Astrocyte (in vitro differentiated cells and primary cell): Measurements from ENCODE around the gene IFI44L. TPM values are rescaled to one million over a fixed set of nuclear protein-coding genes. Genes with fewer than 3 reads are reported as not detected.

Experiments
- DNase-seq: peaks from one replicate; pipeline ENCODE4 v3.0.0-alpha.2; 2010; ENCODE audit warnings: low read depth
- FAIRE-seq: peaks from 2 replicates; lab custom pipeline; 2011; peaks lifted over from hg19 to GRCh38; lab: Jason Lieb, UNC
- H2AFZ ChIP-seq: 2 replicates; pipeline ENCODE4 v1.6.0; 2012; ENCODE audit warnings: low read depth, low read length, inconsistent platforms
- H3K27ac ChIP-seq: 2 replicates; pipeline ENCODE4 v1.5.1; 2011; ENCODE audit warnings: low read depth, low read length, inconsistent platforms
- H3K27me3 ChIP-seq: 2 replicates; pipeline ENCODE4 v1.6.0; 2011; ENCODE audit warnings: low read length, inconsistent platforms; ENCODE audit not compliant: insufficient read depth
- H3K36me3 ChIP-seq: 2 replicates; pipeline ENCODE4 v1.5.1; 2011; ENCODE audit warnings: low read length, inconsistent platforms; ENCODE audit not compliant: insufficient read depth
- H3K4me1 ChIP-seq: 2 replicates; pipeline ENCODE4 v1.5.1; 2011; ENCODE audit warnings: low read length, inconsistent platforms; ENCODE audit not compliant: insufficient read depth
- H3K4me2 ChIP-seq: 2 replicates; pipeline ENCODE4 v1.6.0; 2012; ENCODE audit warnings: low read length, inconsistent platforms
- H3K4me3 ChIP-seq: 2 replicates; pipeline ENCODE4 v1.5.1; 2011; ENCODE audit warnings: low read depth, mild to moderate bottlenecking, low read length, inconsistent platforms; ENCODE audit not compliant: insufficient read depth
- H3K79me2 ChIP-seq: 2 replicates; pipeline ENCODE4 v1.6.0; 2012; ENCODE audit warnings: mild to moderate bottlenecking, low read length, inconsistent platforms; ENCODE audit not compliant: insufficient read depth
- H3K9ac ChIP-seq: 2 replicates; pipeline ENCODE4 v1.6.0; 2012; ENCODE audit warnings: mild to moderate bottlenecking, low read length, inconsistent platforms
- H3K9me3 ChIP-seq: 2 replicates; pipeline ENCODE4 v1.5.1; 2012; ENCODE audit warnings: low read depth, mild to moderate bottlenecking, low read length, inconsistent platforms; ENCODE audit not compliant: insufficient read depth
- H4K20me1 ChIP-seq: 2 replicates; pipeline ENCODE4 v1.6.0; 2012; ENCODE audit warnings: low read length, inconsistent platforms; ENCODE audit not compliant: insufficient read depth
- H3K27ac Mint-ChIP-seq: one replicate; pipeline ENCODE4 v1.8.0; 2021; ENCODE audit warnings: mild to moderate bottlenecking, mixed read lengths; ENCODE audit not compliant: unreplicated experiment
- H3K27me3 Mint-ChIP-seq: one replicate; pipeline ENCODE4 v1.8.0; 2021; ENCODE audit warnings: low read depth, mixed read lengths; ENCODE audit not compliant: unreplicated experiment
- H3K36me3 Mint-ChIP-seq: one replicate; pipeline ENCODE4 v1.8.0; 2021; ENCODE audit warnings: low read depth, mixed read lengths; ENCODE audit not compliant: unreplicated experiment
- H3K4me1 Mint-ChIP-seq: one replicate; pipeline ENCODE4 v1.8.0; 2021; ENCODE audit warnings: low read depth, mixed read lengths; ENCODE audit not compliant: unreplicated experiment
- H3K4me3 Mint-ChIP-seq: one replicate; pipeline ENCODE4 v1.8.0; 2021; ENCODE audit warnings: mild to moderate bottlenecking, moderate library complexity, mixed read lengths; ENCODE audit not compliant: unreplicated experiment
- H3K9me3 Mint-ChIP-seq: one replicate; pipeline ENCODE4 v1.8.0; 2021; ENCODE audit warnings: mild to moderate bottlenecking, mixed read lengths; ENCODE audit not compliant: unreplicated experiment
- CTCF ChIP-seq: IDR thresholded peaks from 2 replicates; pipeline ENCODE4 v1.5.1; 2011; ENCODE audit warnings: low read depth, mild to moderate bottlenecking, inconsistent platforms, low read length, moderate library complexity; ENCODE audit not compliant: insufficient read depth
- EZH2 ChIP-seq: IDR thresholded peaks from 2 replicates; pipeline ENCODE4 v1.6.1; 2012; ENCODE audit warnings: mild to moderate bottlenecking, low read length, inconsistent platforms; ENCODE audit not compliant: insufficient read depth
- total RNA-seq: library from RNA; stranded (reverse); gene quantifications from 2 replicates; pipeline ENCODE4 v1.2.1, GENCODE V29; 2021

IFI44L gene
- total RNA-seq, 1 donor from 2014 or later, result 184 TPM

GRCh38 chr1:78622548-78622947, 2.3 kb downstream of the IFI44L start:
- Histone ChIP-seq H3K79me2 (no peaks in the 10 kb centered on the region), H3K9me3 (no peaks in the 10 kb centered on the region), H3K9ac (no peak overlapping the region), H3K27me3 (no peaks in the 10 kb centered on the region), H3K27ac (no peak overlapping the region), H3K4me1 (peaks cover 14% of the 10 kb centered on the region), H3K4me3 (no peak overlapping the region), H3K4me2 (no peak overlapping the region), H3K36me3 (no peaks in the 10 kb centered on the region), H2AFZ (no peak overlapping the region), H4K20me1 (no peaks in the 10 kb centered on the region)
- H3K27me3 Mint-ChIP-seq, result no peaks in the 10 kb centered on the region
- H3K36me3 Mint-ChIP-seq, result peaks cover 21% of the 10 kb centered on the region
- H3K4me3 Mint-ChIP-seq, result peak overlapping the region; percentile 93
- no peak overlapping the region for H3K27ac Mint-ChIP-seq
- FAIRE-seq (no peak), DNase-seq (no peak)
- TF ChIP-seq CTCF, result no peak
- no peak for TF ChIP-seq EZH2
- no peaks in the 10 kb centered on the region for H3K9me3 Mint-ChIP-seq
- peaks cover 30% of the 10 kb centered on the region for H3K4me1 Mint-ChIP-seq

- no peak for TF ChIP-seq CTCF
- no peak for TF ChIP-seq EZH2
- H4K20me1 ChIP-seq, result no peaks in the 10 kb centered on the region
- no peak for FAIRE-seq
These were observed 3.8 kb downstream of the IFI44L start for GRCh38 chr1:78624035-78624434.

GRCh38 chr1:78627321-78627720, 7.1 kb downstream of the IFI44L start:
- H3K27ac Mint-ChIP-seq, result no peak overlapping the region
- Histone ChIP-seq H4K20me1 (no peaks in the 10 kb centered on the region), H3K27ac (no peak overlapping the region), H3K4me2 (no peak overlapping the region), H3K4me1 (no peaks in the 10 kb centered on the region), H3K9ac (no peak overlapping the region), H3K79me2 (no peaks in the 10 kb centered on the region), H3K9me3 (no peaks in the 10 kb centered on the region), H3K27me3 (no peaks in the 10 kb centered on the region), H3K36me3 (no peaks in the 10 kb centered on the region), H2AFZ (no peak overlapping the region), H3K4me3 (no peak overlapping the region)
- peaks cover 14% of the 10 kb centered on the region for H3K4me1 Mint-ChIP-seq
- FAIRE-seq, result no peak
- peak; percentile 11 for DNase-seq
- H3K4me3 Mint-ChIP-seq, result peak overlapping the region; percentile 79
- no peaks in the 10 kb centered on the region for H3K27me3 Mint-ChIP-seq
- no peaks in the 10 kb centered on the region for H3K9me3 Mint-ChIP-seq
- no peak for TF ChIP-seq EZH2
- TF ChIP-seq CTCF, result no peak
- H3K36me3 Mint-ChIP-seq, result peaks cover 24% of the 10 kb centered on the region

More at GRCh38 chr1:78624035-78624434, 3.8 kb downstream of the IFI44L start:
- Histone ChIP-seq H3K4me3 (no peak overlapping the region), H3K79me2 (no peaks in the 10 kb centered on the region), H3K36me3 (no peaks in the 10 kb centered on the region), H3K9me3 (no peaks in the 10 kb centered on the region), H2AFZ (no peak overlapping the region), H3K4me2 (no peak overlapping the region), H3K27ac (no peak overlapping the region), H3K27me3 (no peaks in the 10 kb centered on the region), H3K4me1 (peaks cover 14% of the 10 kb centered on the region), H3K9ac (no peak overlapping the region)
- H3K4me3 Mint-ChIP-seq, result peak overlapping the region; percentile 93
- peaks cover 24% of the 10 kb centered on the region for H3K4me1 Mint-ChIP-seq
- H3K27me3 Mint-ChIP-seq, result no peaks in the 10 kb centered on the region
- H3K36me3 Mint-ChIP-seq, result peaks cover 27% of the 10 kb centered on the region
- H3K9me3 Mint-ChIP-seq, result no peaks in the 10 kb centered on the region
- DNase-seq, result no peak
- H3K27ac Mint-ChIP-seq, result peak overlapping the region; percentile 10
